Mesendoderm (in vitro differentiated cells): ENCODE data around the gene MBNL1.

Source experiments
- DNase-seq: peaks from one replicate; pipeline ENCODE4 v3.0.0; 2013
- H2AK5ac ChIP-seq: 2 replicates; pipeline ENCODE4 v1.6.1; 2013; ENCODE audit warnings: low read length, inconsistent platforms
- H2BK120ac ChIP-seq: 2 replicates; pipeline ENCODE4 v1.6.1; 2013; ENCODE audit warnings: low read depth, mild to moderate bottlenecking, low read length, moderate library complexity, mixed read lengths
- H2BK15ac ChIP-seq: replicated peaks from 2 replicates; pipeline ENCODE4 v1.6.1; 2013; ENCODE audit warnings: low read depth, mild to moderate bottlenecking, moderate library complexity
- H2BK5ac ChIP-seq: 2 replicates; pipeline ENCODE4 v1.6.1; 2013; ENCODE audit warnings: low read length, inconsistent platforms
- H3K18ac ChIP-seq: 2 replicates; pipeline ENCODE4 v1.6.1; 2013; ENCODE audit warnings: mild to moderate bottlenecking, low read length, mixed read lengths
- H3K23ac ChIP-seq: one replicate; pipeline ENCODE4 v1.6.1; 2013; ENCODE audit warnings: low read length
- H3K27ac ChIP-seq: 2 replicates; pipeline ENCODE4 v1.5.1; 2013; ENCODE audit warnings: low read depth, mild to moderate bottlenecking, inconsistent platforms, low read length, moderate library complexity
- H3K27me3 ChIP-seq: 2 replicates; pipeline ENCODE4 v1.6.1; 2013; ENCODE audit warnings: low read length, control low read depth, mild to moderate bottlenecking, inconsistent platforms; ENCODE audit not compliant: insufficient read depth, poor library complexity
- H3K36me3 ChIP-seq: 2 replicates; pipeline ENCODE4 v1.6.1; 2013; ENCODE audit warnings: low read length, inconsistent platforms; ENCODE audit not compliant: control insufficient read depth, insufficient read depth
- H3K4ac ChIP-seq: one replicate; pipeline ENCODE4 v1.6.1; 2013; ENCODE audit warnings: low read depth, mild to moderate bottlenecking, low read length, moderate library complexity
- H3K4me1 ChIP-seq: 2 replicates; pipeline ENCODE4 v1.6.1; 2013; ENCODE audit warnings: low read depth, low read length, inconsistent platforms; ENCODE audit not compliant: control insufficient read depth
- H3K4me2 ChIP-seq: 2 replicates; pipeline ENCODE4 v1.6.1; 2013; ENCODE audit warnings: low read length
- H3K4me3 ChIP-seq: 2 replicates; pipeline ENCODE4 v1.5.1; 2013; ENCODE audit warnings: mild to moderate bottlenecking, low read length
- H3K56ac ChIP-seq: one replicate; pipeline ENCODE4 v1.6.1; 2013; ENCODE audit warnings: low read length
- H3K79me1 ChIP-seq: 2 replicates; pipeline ENCODE4 v1.6.1; 2013; ENCODE audit warnings: low read length, inconsistent platforms
- H3K79me2 ChIP-seq: 2 replicates; pipeline ENCODE4 v1.6.1; 2013; ENCODE audit warnings: mild to moderate bottlenecking, low read length; ENCODE audit not compliant: control insufficient read depth, insufficient read depth
- H3K9ac ChIP-seq: 2 replicates; pipeline ENCODE4 v1.6.1; 2013; ENCODE audit warnings: low read length, inconsistent platforms
- H4K5ac ChIP-seq: one replicate; pipeline ENCODE4 v1.6.1; 2013; ENCODE audit warnings: low read length
- H4K8ac ChIP-seq: one replicate; pipeline ENCODE4 v1.6.1; 2013; ENCODE audit warnings: low read depth, mild to moderate bottlenecking, control low read depth, low read length, moderate library complexity
- WGBS: extraction: QIAGEN DNeasy Blood & Tissue Kit; methylation state at CpG from one replicate; pipeline ENCODE4 v1.1.7; 2013; ENCODE audit warnings: low lambda C conversion rate, missing lambda C conversion rate; ENCODE audit not compliant: insufficient coverage; ENCODE audit errors: extremely low coverage; 5-methylcytosine and 5-hydroxymethylcytosine counted together

The MBNL1 gene

GRCh38 chr3:152404976-152405375 lies 136.2 kb downstream of the MBNL1 start:
- Histone ChIP-seq H2AK5ac (no peak overlapping the region), H4K8ac (no peak overlapping the region), H3K36me3 (no peaks in the 10 kb centered on the region), H3K4me3 (no peak overlapping the region), H3K4me2 (no peak overlapping the region), H3K56ac (no peak overlapping the region), H3K79me2 (no peaks in the 10 kb centered on the region), H2BK15ac (no peak overlapping the region), H4K5ac (no peak overlapping the region), H3K4me1 (no peaks in the 10 kb centered on the region), H3K4ac (no peak overlapping the region), H3K9ac (no peak overlapping the region), H2BK120ac (no peak overlapping the region), H3K79me1 (no peaks in the 10 kb centered on the region), H3K18ac (no peak overlapping the region), H2BK5ac (no peak overlapping the region), H3K23ac (no peak overlapping the region), H3K27me3 (no peaks in the 10 kb centered on the region), H3K27ac (no peak overlapping the region)
- WGBS, result no CpG with 5 or more reads among the region's 1 CpG
- DNase-seq, result no peak

GRCh38 chr3:152405915-152406802 lies 137.4 kb downstream of the MBNL1 start:
- H3K23ac ChIP-seq, result no peak overlapping the region
- no peaks in the 10 kb centered on the region for H3K27me3 ChIP-seq
- no peak overlapping the region for H2BK5ac ChIP-seq
- no peak overlapping the region for H3K27ac ChIP-seq
- H3K56ac ChIP-seq, result no peak overlapping the region
- H3K4me3 ChIP-seq, result no peak overlapping the region
- 100% methylated on average over 3 of the region's 3 CpGs for WGBS
- H2BK15ac ChIP-seq, result no peak overlapping the region
- no peak overlapping the region for H4K8ac ChIP-seq
- no peak overlapping the region for H2BK120ac ChIP-seq
- H2AK5ac ChIP-seq, result no peak overlapping the region
- H3K18ac ChIP-seq, result no peak overlapping the region
- H3K79me2 ChIP-seq, result no peaks in the 10 kb centered on the region
- no peak overlapping the region for H3K4ac ChIP-seq
- no peak overlapping the region for H3K9ac ChIP-seq
- no peaks in the 10 kb centered on the region for H3K4me1 ChIP-seq
- H3K79me1 ChIP-seq, result no peaks in the 10 kb centered on the region
- DNase-seq, result no peak
- no peaks in the 10 kb centered on the region for H3K36me3 ChIP-seq
- H4K5ac ChIP-seq, result no peak overlapping the region
- H3K4me2 ChIP-seq, result no peak overlapping the region

- no peak overlapping the region for H3K27ac ChIP-seq
- no peak for DNase-seq
- H4K8ac ChIP-seq, result no peak overlapping the region
- H3K56ac ChIP-seq, result no peak overlapping the region
- no peaks in the 10 kb centered on the region for H3K27me3 ChIP-seq
- H3K4me2 ChIP-seq, result no peak overlapping the region
- no peaks in the 10 kb centered on the region for H3K4me1 ChIP-seq
- H3K18ac ChIP-seq, result no peak overlapping the region
- no peak overlapping the region for H2BK120ac ChIP-seq
- no peak overlapping the region for H2BK15ac ChIP-seq
- no peaks in the 10 kb centered on the region for H3K79me1 ChIP-seq
- H3K4me3 ChIP-seq, result no peak overlapping the region
- H3K9ac ChIP-seq, result no peak overlapping the region
- H3K4ac ChIP-seq, result no peak overlapping the region
- no peak overlapping the region for H4K5ac ChIP-seq
- H3K36me3 ChIP-seq, result no peaks in the 10 kb centered on the region
- no CpG with 5 or more reads among the region's 2 CpGs for WGBS
- H3K79me2 ChIP-seq, result no peaks in the 10 kb centered on the region
- no peak overlapping the region for H2BK5ac ChIP-seq
- H3K23ac ChIP-seq, result no peak overlapping the region
- no peak overlapping the region for H2AK5ac ChIP-seq
These were observed 144.5 kb downstream of the MBNL1 start for GRCh38 chr3:152413240-152413639.

- Histone ChIP-seq H3K56ac (no peak overlapping the region), H2BK15ac (no peak overlapping the region), H3K27ac (no peak overlapping the region), H3K4ac (no peak overlapping the region), H3K79me2 (no peaks in the 10 kb centered on the region), H2BK5ac (no peak overlapping the region), H4K5ac (no peak overlapping the region), H3K27me3 (no peaks in the 10 kb centered on the region), H4K8ac (no peak overlapping the region), H3K4me2 (no peak overlapping the region), H3K36me3 (no peaks in the 10 kb centered on the region), H3K4me3 (no peak overlapping the region), H3K23ac (no peak overlapping the region), H2BK120ac (no peak overlapping the region), H3K18ac (no peak overlapping the region), H3K79me1 (no peaks in the 10 kb centered on the region), H3K4me1 (no peaks in the 10 kb centered on the region), H2AK5ac (no peak overlapping the region), H3K9ac (no peak overlapping the region)
- WGBS, result no CpG with 5 or more reads among the region's 1 CpG
- DNase-seq, result no peak
These were observed 148.3 kb downstream of the MBNL1 start for GRCh38 chr3:152416808-152417580.

GRCh38 chr3:152419748-152420147 lies 151.0 kb downstream of the MBNL1 start:
- Histone ChIP-seq H3K79me1 (no peaks in the 10 kb centered on the region), H3K27ac (no peak overlapping the region), H4K5ac (no peak overlapping the region), H3K4me2 (no peak overlapping the region), H3K56ac (no peak overlapping the region), H3K4ac (no peak overlapping the region), H3K4me3 (no peak overlapping the region), H4K8ac (no peak overlapping the region), H3K36me3 (no peaks in the 10 kb centered on the region), H2BK15ac (no peak overlapping the region), H2BK120ac (no peak overlapping the region), H3K18ac (no peak overlapping the region), H3K27me3 (no peaks in the 10 kb centered on the region), H2BK5ac (no peak overlapping the region), H3K23ac (no peak overlapping the region), H3K9ac (no peak overlapping the region), H2AK5ac (no peak overlapping the region), H3K79me2 (no peaks in the 10 kb centered on the region), H3K4me1 (no peaks in the 10 kb centered on the region)
- no peak for DNase-seq
- WGBS, result no CpG with 5 or more reads among the region's 7 CpGs
